Measurements from ENCODE around the gene ATRN. TPM values are rescaled to one million over a fixed set of nuclear protein-coding genes. Genes with fewer than 3 reads are reported as not detected.

ATRN gene
- polyA plus RNA-seq, 1 donor (not counting 4 experiments of a cell fraction or from before 2014, with no cell fraction given): 49.9 TPM

GRCh38 chr20:3696745-3697587 lies 226.1 kb downstream of the ATRN start:
- Histone ChIP-seq H3K9ac (ENCODE audit: control insufficient read depth, extremely low read depth, insufficient read depth, low read length) (no peak overlapping the region), H3K36me3 (ENCODE audit: control insufficient read depth in 2 of 2, extremely low read depth in 1 of 2, insufficient read depth in 2 of 2, low read length in 2 of 2) (no peaks in the 10 kb centered on the region), H4K20me1 (ENCODE audit: control insufficient read depth, extremely low read depth, insufficient read depth, low read length) (no peaks in the 10 kb centered on the region), H3K4me1 (ENCODE audit: control insufficient read depth, extremely low read depth, insufficient read depth, low read length) (no peaks in the 10 kb centered on the region), H3K4me3 (ENCODE audit: control insufficient read depth in 2 of 3, extremely low read depth in 1 of 3, insufficient read depth in 2 of 3, low read depth in 1 of 3, low read length in 3 of 3) (no peak overlapping the region), H3K27me3 (ENCODE audit: control insufficient read depth, extremely low read depth, insufficient read depth, low read length) (peaks cover 4% of the 10 kb centered on the region), H3K4me2 (ENCODE audit: control insufficient read depth, extremely low read depth, insufficient read depth, low read depth, low read length) (no peak overlapping the region), H3K27ac (ENCODE audit: control insufficient read depth, insufficient read depth, low read length) (no peak overlapping the region), H3K79me2 (ENCODE audit: control insufficient read depth, insufficient read depth, low read length) (no peaks in the 10 kb centered on the region), H2AFZ (ENCODE audit: control insufficient read depth, low read length) (no peak overlapping the region), H3K9me1 (ENCODE audit: control insufficient read depth, extremely low read depth, insufficient read depth, low read length) (no peaks in the 10 kb centered on the region), H3K9me3 (ENCODE audit: control insufficient read depth, low read depth, low read length) (no peaks in the 10 kb centered on the region)
- dilution Hi-C loops (cut with MboI; ENCODE audit: extremely low pct_ligation_motif_present, low sequenced_read_pairs): no loop called here
- TF ChIP-seq, protein P1, sequence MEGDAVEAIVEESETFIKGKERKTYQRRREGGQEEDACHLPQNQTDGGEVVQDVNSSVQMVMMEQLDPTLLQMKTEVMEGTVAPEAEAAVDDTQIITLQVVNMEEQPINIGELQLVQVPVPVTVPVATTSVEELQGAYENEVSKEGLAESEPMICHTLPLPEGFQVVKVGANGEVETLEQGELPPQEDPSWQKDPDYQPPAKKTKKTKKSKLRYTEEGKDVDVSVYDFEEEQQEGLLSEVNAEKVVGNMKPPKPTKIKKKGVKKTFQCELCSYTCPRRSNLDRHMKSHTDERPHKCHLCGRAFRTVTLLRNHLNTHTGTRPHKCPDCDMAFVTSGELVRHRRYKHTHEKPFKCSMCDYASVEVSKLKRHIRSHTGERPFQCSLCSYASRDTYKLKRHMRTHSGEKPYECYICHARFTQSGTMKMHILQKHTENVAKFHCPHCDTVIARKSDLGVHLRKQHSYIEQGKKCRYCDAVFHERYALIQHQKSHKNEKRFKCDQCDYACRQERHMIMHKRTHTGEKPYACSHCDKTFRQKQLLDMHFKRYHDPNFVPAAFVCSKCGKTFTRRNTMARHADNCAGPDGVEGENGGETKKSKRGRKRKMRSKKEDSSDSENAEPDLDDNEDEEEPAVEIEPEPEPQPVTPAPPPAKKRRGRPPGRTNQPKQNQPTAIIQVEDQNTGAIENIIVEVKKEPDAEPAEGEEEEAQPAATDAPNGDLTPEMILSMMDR (optimal IDR thresholded peaks at IDR 0.05 in 1 of 3, IDR thresholded peaks at IDR 0.05 in 1 of 3, conservative IDR thresholded peaks at IDR 0.05 in 1 of 3; ENCODE audit: extremely low read depth in 1 of 3, insufficient read depth in 2 of 3, low read length in 3 of 3): no peak
- TF ChIP-seq EZH2 (IDR thresholded peaks at IDR 0.05; ENCODE audit: low read length): no peak
- no peak for DNase-seq (ENCODE audit: low read depth, low spot score)
- FAIRE-seq: no peak

GRCh38 chr20:3697588-3698305 lies 226.9 kb downstream of the ATRN start:
- Histone ChIP-seq H3K9ac (ENCODE audit: control insufficient read depth, extremely low read depth, insufficient read depth, low read length) (no peak overlapping the region), H2AFZ (ENCODE audit: control insufficient read depth, low read length) (no peak overlapping the region), H4K20me1 (ENCODE audit: control insufficient read depth, extremely low read depth, insufficient read depth, low read length) (no peaks in the 10 kb centered on the region), H3K4me3 (ENCODE audit: control insufficient read depth in 2 of 3, extremely low read depth in 1 of 3, insufficient read depth in 2 of 3, low read depth in 1 of 3, low read length in 3 of 3) (no peak overlapping the region), H3K4me1 (ENCODE audit: control insufficient read depth, extremely low read depth, insufficient read depth, low read length) (no peaks in the 10 kb centered on the region), H3K27ac (ENCODE audit: control insufficient read depth, insufficient read depth, low read length) (no peak overlapping the region), H3K4me2 (ENCODE audit: control insufficient read depth, extremely low read depth, insufficient read depth, low read depth, low read length) (no peak overlapping the region), H3K79me2 (ENCODE audit: control insufficient read depth, insufficient read depth, low read length) (no peaks in the 10 kb centered on the region), H3K36me3 (ENCODE audit: control insufficient read depth in 2 of 2, extremely low read depth in 1 of 2, insufficient read depth in 2 of 2, low read length in 2 of 2) (no peaks in the 10 kb centered on the region), H3K9me3 (ENCODE audit: control insufficient read depth, low read depth, low read length) (no peaks in the 10 kb centered on the region), H3K9me1 (ENCODE audit: control insufficient read depth, extremely low read depth, insufficient read depth, low read length) (no peaks in the 10 kb centered on the region), H3K27me3 (ENCODE audit: control insufficient read depth, extremely low read depth, insufficient read depth, low read length) (peaks cover 4% of the 10 kb centered on the region)
- no peak for DNase-seq (ENCODE audit: low read depth, low spot score)
- TF ChIP-seq, protein P1 (optimal IDR thresholded peaks at IDR 0.05 in 1 of 3, IDR thresholded peaks at IDR 0.05 in 1 of 3, conservative IDR thresholded peaks at IDR 0.05 in 1 of 3; ENCODE audit: extremely low read depth in 1 of 3, insufficient read depth in 2 of 3, low read length in 3 of 3): no peak
- TF ChIP-seq EZH2 (IDR thresholded peaks at IDR 0.05; ENCODE audit: low read length): no peak
- FAIRE-seq: no peak
- dilution Hi-C loops (cut with MboI; ENCODE audit: extremely low pct_ligation_motif_present, low sequenced_read_pairs): no loop called here

All from keratinocyte (primary cell).